ENCODE results near the gene SLC2A3.
"Not testable (repeated sequence)": the region's sequence is repeated elsewhere in the genome, so short reads cannot be mapped to it uniquely, and the experiment has no call there.

SLC2A3 gene

GRCh38 chr12:7935590-7936581, at the start of gene SLC2A3:
Gene SLC2A3 (minus strand): TSS chr12:7936187. CDS start chr12:7936034, 153 bp downstream.
- DNase-seq, result peak; percentile 50

GRCh38 chr12:7984900-7985299, 48.9 kb upstream of the SLC2A3 start:
- DNase-seq, result no peak

- DNase-seq, result not testable (repeated sequence)
Observed at GRCh38 chr12:7983460-7983859, 47.5 kb upstream of the SLC2A3 start.

- DNase-seq, result not testable (repeated sequence)
Observed at GRCh38 chr12:7983019-7983418, 47.0 kb upstream of the SLC2A3 start.

- not testable (repeated sequence) for DNase-seq
Observed at GRCh38 chr12:7982332-7982735, 46.3 kb upstream of the SLC2A3 start.

GRCh38 chr12:7981446-7981845, 45.5 kb upstream of the SLC2A3 start:
- DNase-seq, result no peak

GRCh38 chr12:7977351-7978124, 41.6 kb upstream of the SLC2A3 start:
- not testable (repeated sequence) for DNase-seq

GRCh38 chr12:7973457-7973825, 37.5 kb upstream of the SLC2A3 start:
- DNase-seq, result no peak

GRCh38 chr12:7972734-7973456, 36.9 kb upstream of the SLC2A3 start:
- DNase-seq, result no peak

GRCh38 chr12:7972269-7972668, 36.3 kb upstream of the SLC2A3 start:
- not testable (repeated sequence) for DNase-seq

GRCh38 chr12:7971765-7972164, 35.8 kb upstream of the SLC2A3 start:
- DNase-seq, result not testable (repeated sequence)

- DNase-seq, result peak; percentile 74
Observed at GRCh38 chr12:7970475-7971252, 34.7 kb upstream of the SLC2A3 start.

GRCh38 chr12:7966563-7966962, 30.6 kb upstream of the SLC2A3 start:
- DNase-seq, result no peak

- not testable (repeated sequence) for DNase-seq
Observed at GRCh38 chr12:7964669-7965068, 28.7 kb upstream of the SLC2A3 start.

GRCh38 chr12:7961395-7962178, 25.6 kb upstream of the SLC2A3 start:
- DNase-seq, result no peak

- DNase-seq, result peak; percentile 68
Observed at GRCh38 chr12:7959701-7960121, 23.7 kb upstream of the SLC2A3 start.

- DNase-seq, result no peak
Observed at GRCh38 chr12:7959278-7959677, 23.3 kb upstream of the SLC2A3 start.

- DNase-seq, result not testable (repeated sequence)
Observed at GRCh38 chr12:7954877-7955276, 18.9 kb upstream of the SLC2A3 start.

GRCh38 chr12:7954418-7954817, 18.4 kb upstream of the SLC2A3 start:
- not testable (repeated sequence) for DNase-seq

GRCh38 chr12:7953912-7954311, 17.9 kb upstream of the SLC2A3 start:
- not testable (repeated sequence) for DNase-seq

- DNase-seq, result no peak
Observed at GRCh38 chr12:7951671-7952070, 15.7 kb upstream of the SLC2A3 start.

All from KG1 (cell line).